Stimulated activated CD4-positive, alpha-beta T cell treated with anti-CD3 and anti-CD28 coated beads, Interleukin-15, amount 100 ng/mL, for 24 hours (primary cell): ENCODE measurements around the gene KRT84.
"Not testable (repeated sequence)": the region's sequence is repeated elsewhere in the genome, so short reads cannot be mapped to it uniquely, and the experiment has no call there.

Source experiments
- DNase-seq: peaks from one replicate; pipeline ENCODE4 v3.0.0-alpha.2; 2020

The KRT84 gene

DNA sequence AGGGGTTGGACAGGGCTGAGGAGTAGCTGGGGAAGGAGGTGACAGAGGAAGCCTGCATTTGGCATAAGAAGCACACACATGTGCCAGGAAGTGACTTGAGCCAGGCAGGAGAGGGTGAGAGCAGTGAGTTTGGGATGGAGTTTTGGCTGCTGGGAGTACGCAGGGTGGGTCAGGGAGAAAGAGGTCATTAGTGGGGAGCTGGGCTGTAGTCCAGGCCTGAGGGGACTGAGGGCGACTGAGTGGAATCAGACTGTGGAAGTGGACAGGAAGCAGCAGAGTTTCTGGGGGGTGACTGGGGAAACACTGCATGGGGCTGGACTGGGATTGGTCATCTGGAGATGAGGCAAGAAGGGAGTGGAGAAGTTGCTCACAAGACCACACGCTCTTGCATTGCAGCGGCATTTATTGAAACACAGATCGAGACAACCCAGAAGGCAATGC lies 25.8 kb downstream of the KRT84 start:
- no peak for DNase-seq

DNA sequence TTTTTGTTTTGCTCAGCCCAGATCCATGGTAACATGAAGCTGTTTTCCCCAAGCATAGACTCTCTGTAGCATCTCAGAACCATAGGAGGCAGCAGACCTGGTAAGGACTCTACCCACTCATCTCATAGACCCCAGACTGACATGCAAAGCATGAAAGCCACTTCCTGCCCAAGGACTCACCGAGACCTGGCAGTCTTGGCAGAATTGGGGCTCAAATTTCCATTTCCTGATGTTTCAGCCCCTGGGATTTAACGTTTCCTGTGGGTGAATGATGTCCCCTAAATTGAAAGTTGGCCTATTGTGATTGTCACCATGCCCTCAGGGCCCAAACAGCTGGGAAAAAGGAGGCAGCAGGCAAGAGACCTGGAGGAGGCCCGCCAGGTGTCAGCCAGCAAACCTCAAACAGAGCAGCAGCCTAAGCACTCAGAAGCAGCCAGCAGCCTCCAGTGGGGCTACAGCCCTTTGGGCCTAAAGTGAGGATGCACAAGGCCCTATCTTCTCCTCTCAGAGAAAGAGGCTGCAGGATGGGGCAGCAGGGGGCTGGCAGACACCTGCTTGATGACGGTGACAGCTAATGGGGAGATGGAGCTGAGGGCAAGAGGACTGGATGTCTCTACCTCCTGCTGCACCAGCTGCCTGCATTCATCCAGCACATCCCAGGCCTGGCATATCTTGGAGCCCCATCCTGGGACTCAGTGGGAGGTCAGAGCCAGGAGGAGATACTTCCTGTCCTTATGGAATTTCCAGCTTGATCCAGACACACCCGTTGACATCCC lies 26.7 kb downstream of the KRT84 start:
- DNase-seq, result peak; percentile 12

DNA sequence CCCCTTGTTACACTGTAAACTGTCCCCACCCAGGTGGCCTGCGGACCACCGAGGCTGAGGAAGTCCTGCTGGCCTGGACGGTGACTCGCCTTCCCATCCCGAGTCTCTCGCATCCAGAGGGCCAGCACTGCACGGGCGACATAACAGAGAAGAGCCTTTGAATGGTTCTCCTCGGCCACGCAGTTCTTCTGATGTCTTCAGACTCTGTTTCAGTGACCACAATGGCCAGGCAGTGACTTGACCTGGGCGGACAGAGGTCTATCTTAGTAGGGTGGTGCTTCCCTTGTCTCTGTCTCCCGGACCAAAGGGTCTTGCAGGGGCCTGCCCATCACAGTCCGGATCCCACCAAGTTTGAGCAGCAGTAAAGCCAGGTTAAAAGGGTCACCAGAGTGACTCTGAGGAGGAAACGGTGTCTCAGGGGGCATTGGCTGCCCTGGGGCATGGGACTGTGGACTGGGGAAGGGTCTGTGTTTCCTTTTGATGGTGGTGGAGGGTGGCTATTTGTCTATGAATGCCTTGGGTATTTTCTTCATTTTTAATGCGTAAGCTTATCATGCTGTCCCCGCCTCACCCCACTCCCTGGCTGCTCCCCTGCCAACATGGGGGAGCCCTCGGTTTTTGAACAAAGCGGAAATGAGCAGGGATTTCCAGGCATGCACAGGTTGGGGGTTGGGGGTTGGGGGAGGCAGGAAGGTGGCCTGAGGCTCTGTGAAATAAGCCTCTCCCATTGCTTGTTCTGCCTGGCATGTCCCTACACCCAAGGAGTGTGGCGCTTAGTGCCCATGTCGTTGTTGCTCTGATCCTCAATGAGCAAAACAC lies 28.5 kb downstream of the KRT84 start:
- DNase-seq, result no peak

DNA sequence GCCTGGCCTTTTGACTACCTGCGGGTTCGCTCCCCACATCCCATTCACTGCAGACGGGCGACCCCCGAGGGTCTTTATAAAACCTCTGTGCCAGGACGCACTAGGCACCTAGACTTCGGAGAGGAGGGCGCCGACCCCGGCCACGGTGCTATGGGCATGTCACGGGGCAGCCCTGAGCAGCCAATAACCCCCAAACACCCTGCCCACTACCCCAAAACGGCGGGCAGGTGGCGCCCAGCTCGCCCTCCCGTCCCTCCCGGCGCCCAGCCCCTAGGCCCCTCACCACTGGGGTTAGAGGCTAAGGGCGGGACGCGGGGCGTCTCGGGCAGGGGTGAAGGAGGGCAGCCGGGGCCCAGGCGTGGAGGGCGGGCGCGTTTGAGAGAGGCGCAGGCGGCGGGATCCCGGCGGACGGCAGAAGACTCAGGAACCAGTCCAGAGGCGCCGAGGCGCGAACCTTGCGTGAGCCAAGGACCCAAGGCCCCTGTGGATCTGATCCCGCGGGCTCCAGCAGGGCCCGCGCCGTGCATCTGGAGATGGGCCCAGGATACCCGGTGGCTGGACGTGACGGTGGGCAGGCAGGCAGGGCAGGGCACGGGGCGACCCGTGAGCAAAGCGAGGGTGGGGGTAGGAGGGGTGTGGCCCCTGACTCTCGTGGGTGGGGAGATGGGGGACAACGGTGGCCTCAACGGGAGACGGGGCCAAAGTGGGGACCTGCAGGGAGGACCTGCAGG lies 29.3 kb downstream of the KRT84 start:
- DNase-seq, result no peak

DNA sequence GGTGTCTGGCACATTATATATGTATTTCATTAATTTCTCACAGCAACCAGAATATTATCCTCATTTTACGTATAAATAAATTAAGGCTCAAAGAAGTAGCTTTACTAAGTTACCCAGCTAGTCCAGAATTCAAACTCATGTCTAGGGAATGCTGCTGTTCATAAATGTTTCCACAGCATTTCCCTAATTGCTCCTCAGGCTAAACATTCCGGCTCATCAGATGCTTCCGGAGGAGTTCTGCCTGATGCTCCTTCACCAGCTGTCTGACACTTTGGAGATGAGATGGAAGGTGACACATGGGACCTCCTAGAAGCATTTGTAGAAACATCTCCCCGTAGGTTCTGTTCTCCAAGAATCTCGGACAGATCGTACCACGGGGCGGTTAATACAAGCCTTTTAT lies 30.3 kb downstream of the KRT84 start:
- DNase-seq, result no peak

DNA sequence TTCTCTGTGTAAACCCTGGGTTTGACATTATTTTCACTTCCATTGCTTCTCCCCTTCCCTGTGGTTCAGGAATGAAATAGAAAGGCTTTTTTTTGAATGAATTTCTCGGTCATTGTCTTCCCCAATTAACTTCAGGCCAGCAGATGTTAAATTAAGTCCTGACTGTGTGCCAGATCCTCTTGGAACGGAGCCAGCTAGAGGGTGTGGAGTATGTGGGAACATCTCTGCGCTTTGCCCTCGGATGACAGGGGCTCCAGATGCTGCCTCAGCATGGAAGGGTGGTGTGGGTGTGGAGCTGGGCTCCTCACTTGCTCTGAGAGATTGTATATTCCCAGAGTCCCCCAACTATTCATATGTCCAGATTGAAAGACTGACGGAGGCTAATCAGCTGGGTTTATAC lies 31.3 kb downstream of the KRT84 start:
- no peak for DNase-seq

DNA sequence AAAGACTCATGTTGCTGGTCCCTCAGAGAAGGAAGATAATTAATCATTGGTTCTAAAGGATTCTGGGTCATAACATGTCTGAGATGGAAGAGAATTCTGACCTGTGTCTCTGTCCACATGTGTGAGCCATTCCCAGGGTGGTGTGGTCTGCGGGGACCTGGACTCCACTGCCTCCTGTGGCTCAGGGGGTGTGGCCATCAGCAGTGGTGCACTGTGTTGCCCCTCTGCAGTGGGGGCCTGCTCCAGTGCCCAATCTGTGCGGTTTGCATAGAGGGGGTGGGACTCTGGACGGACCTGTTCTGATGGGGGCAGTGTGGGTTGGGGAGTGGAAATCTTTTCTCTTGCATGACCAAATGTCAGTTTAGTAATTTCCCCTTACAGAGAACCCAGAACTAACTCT lies 31.7 kb downstream of the KRT84 start:
- DNase-seq, result no peak

DNA sequence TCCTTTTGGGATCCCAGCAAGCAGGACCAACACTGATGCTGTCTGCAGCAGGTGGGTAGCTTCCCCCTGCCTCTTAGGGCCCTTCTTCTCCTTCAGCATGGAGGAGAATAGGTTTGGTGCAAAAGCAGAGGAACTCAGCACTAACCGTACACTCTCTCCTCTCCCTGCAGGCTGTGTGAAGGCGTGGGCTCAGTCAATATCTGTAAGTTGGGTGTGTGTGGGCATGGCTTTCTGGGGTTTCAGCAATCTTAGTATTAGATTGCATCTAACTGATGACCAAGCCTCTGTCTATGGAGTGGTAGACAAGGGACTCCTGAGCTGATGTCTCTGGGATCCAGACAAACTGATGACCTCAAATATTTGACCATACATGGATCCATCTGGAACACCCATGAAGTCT lies 32.5 kb downstream of the KRT84 start:
- no peak for DNase-seq

DNA sequence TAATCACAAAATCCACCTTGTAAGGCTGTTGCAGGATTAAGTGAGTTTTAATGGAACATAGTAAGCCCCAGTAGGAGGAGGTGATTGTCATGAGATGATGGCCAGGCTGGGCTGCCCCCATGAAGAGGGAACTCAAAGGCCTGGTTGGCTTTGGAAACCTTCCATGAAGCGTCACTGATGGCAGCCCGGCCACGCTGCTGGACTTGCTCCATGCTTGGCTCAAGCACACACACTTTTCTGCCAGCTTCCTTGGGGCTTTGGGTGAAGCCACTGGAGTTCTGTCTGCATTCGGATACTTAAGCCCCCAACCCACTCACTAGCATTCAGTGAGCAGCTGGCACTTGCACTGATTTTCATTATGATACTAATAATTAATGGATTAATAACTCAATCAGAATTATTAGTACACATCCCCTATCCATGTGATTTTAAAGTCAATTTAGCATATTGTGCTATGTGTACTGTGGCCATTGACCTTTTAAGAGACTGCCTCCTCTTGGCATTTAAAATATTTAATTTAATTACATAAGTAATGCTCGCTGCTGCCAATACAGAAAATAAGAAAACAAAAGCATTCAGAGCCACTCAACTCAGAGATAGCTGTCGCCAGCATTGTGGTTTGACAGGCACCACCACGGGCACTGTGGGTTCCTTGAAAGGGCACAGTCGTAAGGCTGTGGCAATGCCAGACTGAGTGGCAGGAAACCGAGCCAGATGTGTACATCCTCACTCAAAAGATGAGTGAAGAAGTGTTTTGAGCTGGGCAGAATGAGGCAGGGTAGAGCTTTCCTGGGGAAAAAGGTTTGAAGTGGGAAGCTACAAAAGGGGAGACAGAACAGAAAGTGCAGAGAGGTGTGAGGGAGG lies 34.0 kb downstream of the KRT84 start:
- DNase-seq, result peak; percentile 27

DNA sequence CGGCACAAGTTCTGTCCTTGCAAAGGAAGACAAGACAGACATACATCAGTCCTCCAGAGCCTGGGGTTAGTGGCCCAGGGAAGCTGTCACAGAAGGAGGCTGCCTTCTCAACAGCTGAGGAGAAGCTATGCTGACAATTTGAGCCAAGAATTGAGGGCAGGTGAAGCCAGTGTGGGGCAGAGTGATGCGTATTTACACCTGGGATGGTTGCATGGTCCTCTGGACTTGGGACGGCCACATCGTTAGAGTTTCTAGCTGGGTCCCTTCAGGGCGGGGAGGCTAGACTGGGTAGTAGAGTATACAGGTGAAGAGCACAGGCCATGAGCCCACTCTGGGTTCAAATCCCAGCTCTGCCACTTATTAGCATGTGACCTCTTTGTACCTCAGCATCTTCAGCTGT lies 34.7 kb downstream of the KRT84 start:
- no peak for DNase-seq

DNA sequence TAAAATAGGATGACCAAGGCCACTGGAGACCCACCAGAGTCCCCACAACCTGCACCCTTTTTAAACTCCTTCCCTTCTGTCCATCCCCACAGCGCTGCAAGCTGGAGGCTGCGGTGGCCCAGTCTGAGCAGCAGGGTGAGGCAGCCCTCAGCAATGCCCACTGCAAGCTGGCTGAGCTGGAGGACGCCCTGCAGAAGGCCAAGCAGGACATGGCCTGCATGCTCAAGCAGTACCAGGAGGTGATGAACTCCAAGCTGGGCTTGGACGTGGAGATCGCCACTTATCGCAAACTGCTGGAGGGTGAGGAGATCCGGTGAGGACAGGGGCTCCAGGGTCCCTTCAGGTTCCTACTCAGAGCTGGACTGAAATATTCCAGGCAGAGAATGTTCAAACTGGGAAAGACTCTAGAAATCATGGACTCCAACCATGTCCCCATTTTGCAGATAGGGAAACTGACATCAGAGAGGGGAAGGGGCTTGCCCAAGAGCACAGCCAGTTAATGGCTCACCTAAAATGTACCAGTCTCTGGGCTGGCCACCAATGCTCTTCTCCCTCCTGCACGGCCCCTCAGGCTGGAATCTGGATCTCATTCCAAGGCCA lies 35.3 kb downstream of the KRT84 start:
- DNase-seq, result no peak

DNA sequence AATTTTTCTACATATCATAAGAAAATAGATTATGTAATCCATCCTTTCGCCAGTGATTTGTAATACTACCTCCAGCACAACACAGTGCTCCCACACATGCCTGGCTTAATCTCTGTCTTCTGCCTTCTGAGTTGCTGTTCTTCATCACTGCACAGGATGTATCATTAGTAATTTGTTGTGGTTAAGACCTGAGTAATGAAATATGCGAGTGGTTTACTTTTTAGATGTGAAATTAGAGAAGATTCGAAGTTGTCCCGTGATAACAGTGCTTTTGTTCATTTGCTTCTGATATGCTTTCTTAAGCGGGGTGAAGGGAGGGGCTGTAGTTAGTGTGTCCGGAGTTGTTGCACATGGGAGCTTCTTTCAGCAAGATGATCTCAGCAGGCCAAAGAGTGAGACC lies 36.3 kb downstream of the KRT84 start:
- no peak for DNase-seq

DNA sequence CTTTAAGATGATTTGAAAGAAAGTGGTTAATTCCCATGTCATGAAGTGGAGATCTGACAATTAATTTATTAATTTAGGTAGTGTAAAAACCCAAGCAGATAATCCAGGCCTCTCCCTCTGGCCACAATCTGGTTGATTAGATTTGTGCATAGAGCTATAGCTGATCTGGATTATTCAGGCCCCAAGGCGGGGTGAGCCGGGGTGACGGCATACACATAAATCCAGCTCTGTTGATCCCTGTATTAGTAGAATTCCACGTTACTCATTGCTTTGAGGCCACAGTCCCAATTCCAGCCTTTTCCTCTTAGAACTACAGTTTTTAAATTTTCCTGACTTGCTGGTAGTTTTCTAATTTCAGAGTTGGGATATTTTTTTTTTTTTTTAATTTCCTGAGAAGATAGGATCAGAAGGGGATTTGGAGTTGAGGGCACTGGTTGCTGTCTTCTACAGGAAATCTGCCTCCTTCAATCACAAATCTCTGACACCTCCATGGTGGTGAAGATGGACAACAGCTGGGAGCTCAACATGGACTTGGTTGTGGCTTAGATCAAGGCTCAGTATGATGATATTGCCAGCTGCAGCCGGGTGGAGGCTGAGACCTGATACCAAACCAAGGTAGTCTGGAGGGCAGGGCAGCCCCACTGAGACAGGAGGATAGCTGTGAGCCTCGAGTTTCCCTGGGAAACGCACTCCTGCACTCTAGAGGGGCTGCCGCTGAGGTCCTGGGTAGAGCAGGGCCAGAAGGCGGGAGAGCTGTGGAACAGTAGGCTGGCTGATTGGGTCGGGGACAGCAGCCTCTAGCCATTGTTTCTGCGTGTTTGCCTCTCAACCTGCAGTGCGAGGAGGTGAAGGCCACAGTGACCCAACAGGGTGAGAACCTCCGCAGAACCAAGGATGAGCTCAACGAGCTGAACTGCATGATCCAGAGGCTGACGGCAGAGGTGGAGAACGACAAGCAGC lies 37.6 kb downstream of the KRT84 start:
- DNase-seq, result no peak

DNA sequence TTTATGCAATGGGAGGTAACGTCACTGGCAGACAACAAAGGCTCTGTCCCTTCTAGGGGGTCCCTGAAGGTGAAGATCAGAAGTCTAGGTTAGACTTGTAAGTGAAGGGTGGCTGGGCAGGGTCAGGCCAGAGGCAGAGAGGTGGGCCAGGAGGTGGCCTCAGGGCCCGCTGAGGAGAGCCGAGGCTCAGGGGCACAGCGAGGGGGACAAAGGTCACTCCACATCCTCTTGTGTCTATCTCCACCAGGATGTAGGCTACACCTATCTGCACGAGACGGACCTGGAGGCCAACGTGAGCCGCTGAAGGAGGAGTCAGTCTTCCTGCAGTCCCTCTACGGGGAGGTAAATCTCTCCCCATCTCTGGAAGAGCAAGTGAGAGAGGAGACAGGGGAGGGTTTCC lies 38.4 kb downstream of the KRT84 start:
- DNase-seq, result no peak

DNA sequence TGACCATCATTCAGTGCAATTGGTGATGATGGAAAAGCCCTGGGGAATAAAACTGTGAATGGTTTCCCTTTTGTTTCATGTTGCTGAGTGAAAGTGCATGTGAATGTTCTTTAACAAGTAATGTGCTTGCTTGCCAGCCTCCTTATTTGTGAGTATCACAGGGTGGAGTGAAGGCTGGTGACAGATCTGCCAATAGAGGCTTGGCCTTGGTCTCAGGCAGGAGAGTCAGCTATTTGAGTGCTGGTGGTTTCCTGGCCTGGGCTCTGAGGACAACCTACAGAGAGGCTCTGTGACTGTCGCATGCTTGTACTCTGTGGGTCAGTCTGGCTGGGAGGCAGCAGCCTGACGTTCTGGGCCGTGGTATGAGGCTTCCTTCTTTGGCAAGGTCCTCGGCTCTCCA lies 38.9 kb downstream of the KRT84 start:
- no peak for DNase-seq

DNA sequence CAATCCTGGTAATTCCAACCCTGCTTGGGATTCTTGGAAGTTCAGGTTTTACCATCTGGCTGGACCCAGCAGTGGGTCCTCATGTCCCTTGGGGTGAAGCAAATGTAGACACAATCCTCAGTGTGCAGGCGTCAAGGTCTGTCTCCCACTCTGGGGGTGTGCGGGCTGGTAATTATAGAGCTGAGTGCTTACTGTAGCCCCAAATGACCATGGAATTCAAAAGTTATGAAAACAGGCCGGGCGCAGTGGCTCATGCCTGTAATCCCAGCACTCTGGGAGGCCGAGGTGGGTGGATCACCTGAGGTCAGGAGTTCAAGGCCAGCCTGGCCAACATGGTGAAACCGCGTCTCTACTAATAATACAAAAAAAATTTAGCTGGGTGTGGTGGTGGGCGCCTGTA lies 40.4 kb downstream of the KRT84 start:
- DNase-seq, result not testable (repeated sequence)

DNA sequence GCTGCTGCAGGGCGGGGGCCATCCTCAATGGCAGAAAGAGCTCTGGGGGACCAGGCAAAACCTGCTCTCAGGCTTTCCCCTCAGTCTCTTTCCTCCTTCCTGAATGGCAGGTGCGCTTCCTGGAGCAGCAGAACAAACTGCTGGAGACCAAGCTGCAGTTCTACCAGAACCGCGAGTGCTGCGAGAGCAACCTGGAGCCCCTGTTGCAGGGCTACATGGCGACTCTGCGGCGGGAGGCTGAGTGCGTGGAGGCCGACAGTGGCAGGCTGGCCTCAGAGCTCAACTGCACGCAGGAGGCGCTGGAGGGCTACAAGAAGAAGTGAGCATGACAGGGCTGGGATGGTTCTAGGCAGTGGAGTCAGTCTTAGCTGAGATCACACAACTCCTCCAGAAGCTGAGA lies 41.3 kb downstream of the KRT84 start:
- no peak for DNase-seq

DNA sequence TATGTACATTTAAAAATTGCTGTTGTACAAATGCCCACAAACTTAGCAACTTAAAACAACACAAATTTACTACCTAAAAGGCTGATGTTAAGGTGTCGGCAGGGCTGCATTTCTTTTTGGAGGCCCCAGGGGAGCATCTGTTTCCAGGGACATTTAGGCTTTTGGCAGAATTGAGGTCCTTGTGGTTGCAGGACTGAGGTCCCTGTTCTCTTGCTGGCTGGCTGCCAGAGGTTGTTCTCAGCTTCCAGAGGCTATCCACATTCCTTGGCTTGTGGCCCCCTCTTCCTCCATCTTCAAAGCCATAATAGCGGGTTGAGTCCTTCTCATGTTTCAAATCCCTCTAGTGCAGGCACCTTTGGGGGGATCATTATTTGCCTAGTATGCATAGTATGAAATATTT lies 41.9 kb downstream of the KRT84 start:
- DNase-seq, result no peak

DNA sequence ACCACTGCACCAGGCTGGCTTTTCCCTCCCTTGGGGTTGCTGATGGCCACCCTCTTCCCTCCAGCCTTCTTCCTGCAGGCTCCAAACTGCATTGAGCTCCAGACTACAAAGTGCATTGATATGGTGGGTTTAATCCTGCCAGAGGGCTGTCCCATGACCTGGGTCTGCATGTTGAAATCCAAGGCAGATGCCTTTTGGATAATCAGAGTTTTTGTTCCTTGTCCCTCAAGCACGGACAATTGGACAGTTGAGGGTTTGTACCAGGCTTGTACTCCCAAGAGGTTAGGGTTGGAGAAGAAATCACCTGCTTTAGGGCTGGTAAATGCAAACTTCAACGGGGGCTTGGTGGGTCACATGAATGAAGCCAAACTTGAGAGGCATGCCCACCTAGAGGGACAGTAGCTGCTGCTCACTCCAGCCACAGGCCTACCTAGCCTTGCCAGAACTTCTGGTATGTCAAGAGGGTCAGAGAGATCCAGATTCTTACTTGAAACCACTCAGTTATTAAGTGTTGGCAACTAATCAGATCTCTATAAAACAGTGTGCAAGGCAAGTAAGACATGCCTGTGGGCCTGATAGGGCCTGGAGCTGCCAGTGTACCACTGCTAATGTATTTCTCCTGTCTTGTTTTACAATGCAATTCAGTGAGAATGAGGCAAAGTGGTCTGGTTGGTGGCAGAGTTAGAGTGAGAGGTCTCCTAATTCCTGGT lies 42.5 kb downstream of the KRT84 start:
- no peak for DNase-seq

DNA sequence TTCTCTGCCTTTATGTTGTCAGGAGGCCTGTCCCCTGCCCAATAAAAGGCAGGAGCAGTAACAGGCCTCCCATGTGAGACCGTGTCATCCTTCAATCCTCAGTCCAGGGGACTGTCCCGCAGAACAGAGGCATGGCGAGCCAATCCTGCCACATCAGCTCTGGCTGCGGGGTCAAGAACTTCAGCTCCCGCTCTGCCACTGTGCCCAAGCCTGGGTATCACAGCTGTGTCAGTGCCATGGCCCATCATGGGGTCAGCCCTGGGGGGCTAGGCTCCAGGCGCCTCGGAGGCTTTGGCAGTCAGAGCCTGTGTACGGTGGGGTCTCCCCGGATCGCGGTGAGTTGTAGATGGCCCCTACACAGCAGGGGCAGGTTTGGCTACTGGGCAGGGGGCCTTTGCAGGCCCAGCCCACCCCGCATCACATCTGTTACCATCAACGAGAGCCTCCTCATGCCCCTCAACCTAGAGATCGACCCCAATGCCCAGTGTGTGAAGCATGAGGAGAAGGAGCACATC lies 44.3 kb downstream of the KRT84 start:
- DNase-seq, result no peak
